Osteoblast (primary cell): ENCODE measurements around the gene SDHC. TPM values are rescaled to one million over a fixed set of nuclear protein-coding genes. Genes with fewer than 3 reads are reported as not detected.
"Not testable (repeated sequence)": the region's sequence is repeated elsewhere in the genome, so short reads cannot be mapped to it uniquely, and the experiment has no call there.

Experiments used
- DNase-seq: peaks from one replicate; pipeline ENCODE4 v3.0.0; 2011; ENCODE audit warnings: low spot score, mixed read lengths; ENCODE audit not compliant: insufficient read length; ENCODE audit errors: missing footprints
- H2AFZ ChIP-seq: 2 replicates; pipeline ENCODE4 v1.6.0; 2011; ENCODE audit warnings: mild to moderate bottlenecking, low read length
- H3K27ac ChIP-seq: 2 replicates; pipeline ENCODE4 v1.5.1; 2011; ENCODE audit warnings: mild to moderate bottlenecking, low read depth, low read length, moderate library complexity
- H3K27me3 ChIP-seq: 2 replicates; pipeline ENCODE4 v1.6.0; 2012; ENCODE audit warnings: mild to moderate bottlenecking, control low read depth, inconsistent platforms, low read length, moderate library complexity; ENCODE audit not compliant: insufficient read depth
- H3K36me3 ChIP-seq: 2 replicates; pipeline ENCODE4 v1.5.1; 2011; ENCODE audit warnings: mild to moderate bottlenecking, low read length, control low read depth, moderate library complexity; ENCODE audit not compliant: insufficient read depth
- H3K4me1 ChIP-seq: 2 replicates; pipeline ENCODE4 v1.5.1; 2011; ENCODE audit warnings: mild to moderate bottlenecking, low read length, control low read depth, moderate library complexity; ENCODE audit not compliant: insufficient read depth
- H3K4me2 ChIP-seq: 2 replicates; pipeline ENCODE4 v1.6.0; 2011; ENCODE audit warnings: mild to moderate bottlenecking, low read length; ENCODE audit not compliant: insufficient read depth
- H3K4me3 ChIP-seq: fragments of 200-600 bp; sonication (generic); 3 replicates; pipeline ENCODE4 v1.5.1; 2012; ENCODE audit warnings: mild to moderate bottlenecking, low read length, inconsistent platforms; ENCODE audit not compliant: insufficient read depth
- H3K79me2 ChIP-seq: 2 replicates; pipeline ENCODE4 v1.6.0; 2012; ENCODE audit warnings: mild to moderate bottlenecking, low read length, control low read depth, inconsistent platforms; ENCODE audit not compliant: insufficient read depth
- H3K9me3 ChIP-seq: 2 replicates; pipeline ENCODE4 v1.5.1; 2011; ENCODE audit warnings: low read depth, low read length, control low read depth
- H4K20me1 ChIP-seq: 2 replicates; pipeline ENCODE4 v1.6.0; 2012; ENCODE audit warnings: mild to moderate bottlenecking, low read length, control low read depth; ENCODE audit not compliant: insufficient read depth
- total RNA-seq: library from RNA; depleted of rRNA; stranded (reverse); fragments of >200 nt; gene quantifications from 2 replicates; pipeline ENCODE4 v1.2.3, GENCODE V29; 2012
- TF ChIP-seq, protein P1 (sequence below): IDR thresholded peaks from 2 replicates; pipeline ENCODE4 v1.5.1; 2011; ENCODE audit warnings: mild to moderate bottlenecking, low read depth, low read length, moderate library complexity; ENCODE audit errors: extremely low read depth

The SDHC gene
- total RNA-seq, 1 donor = 20.3 TPM

GRCh38 chr1:161393151-161393550 is 79.0 kb downstream of the SDHC start:
- no peak overlapping the region for H3K4me2 ChIP-seq
- DNase-seq = no peak
- no peaks in the 10 kb centered on the region for H3K27me3 ChIP-seq
- no peak overlapping the region for H3K27ac ChIP-seq
- H3K4me1 ChIP-seq = peaks cover 5% of the 10 kb centered on the region
- H3K9me3 ChIP-seq = no peaks in the 10 kb centered on the region
- H3K79me2 ChIP-seq = no peaks in the 10 kb centered on the region
- TF ChIP-seq, protein P1, sequence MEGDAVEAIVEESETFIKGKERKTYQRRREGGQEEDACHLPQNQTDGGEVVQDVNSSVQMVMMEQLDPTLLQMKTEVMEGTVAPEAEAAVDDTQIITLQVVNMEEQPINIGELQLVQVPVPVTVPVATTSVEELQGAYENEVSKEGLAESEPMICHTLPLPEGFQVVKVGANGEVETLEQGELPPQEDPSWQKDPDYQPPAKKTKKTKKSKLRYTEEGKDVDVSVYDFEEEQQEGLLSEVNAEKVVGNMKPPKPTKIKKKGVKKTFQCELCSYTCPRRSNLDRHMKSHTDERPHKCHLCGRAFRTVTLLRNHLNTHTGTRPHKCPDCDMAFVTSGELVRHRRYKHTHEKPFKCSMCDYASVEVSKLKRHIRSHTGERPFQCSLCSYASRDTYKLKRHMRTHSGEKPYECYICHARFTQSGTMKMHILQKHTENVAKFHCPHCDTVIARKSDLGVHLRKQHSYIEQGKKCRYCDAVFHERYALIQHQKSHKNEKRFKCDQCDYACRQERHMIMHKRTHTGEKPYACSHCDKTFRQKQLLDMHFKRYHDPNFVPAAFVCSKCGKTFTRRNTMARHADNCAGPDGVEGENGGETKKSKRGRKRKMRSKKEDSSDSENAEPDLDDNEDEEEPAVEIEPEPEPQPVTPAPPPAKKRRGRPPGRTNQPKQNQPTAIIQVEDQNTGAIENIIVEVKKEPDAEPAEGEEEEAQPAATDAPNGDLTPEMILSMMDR = no peak
- no peak overlapping the region for H3K4me3 ChIP-seq
- H4K20me1 ChIP-seq = no peaks in the 10 kb centered on the region
- H2AFZ ChIP-seq = no peak overlapping the region
- H3K36me3 ChIP-seq = no peaks in the 10 kb centered on the region

DNA sequence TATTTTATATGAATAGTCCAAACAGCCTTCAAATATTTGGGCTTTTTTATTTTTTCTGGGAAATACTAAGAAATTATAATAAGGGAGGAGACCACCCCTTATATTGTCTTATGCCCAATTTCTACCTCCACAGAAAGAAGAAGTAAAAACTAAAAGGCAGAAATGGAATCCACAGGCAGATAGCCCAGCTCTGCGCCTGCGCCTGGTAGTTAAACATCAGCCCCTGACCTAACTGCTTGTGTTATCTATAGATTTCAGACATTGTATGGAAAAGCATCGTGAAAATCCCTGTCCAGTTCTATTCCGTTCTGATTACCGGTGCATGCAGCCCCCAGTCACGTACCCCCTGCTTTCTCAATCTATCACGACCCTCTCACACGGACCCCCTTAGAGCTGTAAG is 82.9 kb downstream of the SDHC start:
- not testable (repeated sequence) for H3K9me3 ChIP-seq, H3K36me3 ChIP-seq, DNase-seq, H4K20me1 ChIP-seq, H3K79me2 ChIP-seq, H3K4me2 ChIP-seq, H3K4me3 ChIP-seq, H2AFZ ChIP-seq, H3K27ac ChIP-seq, H3K27me3 ChIP-seq, H3K4me1 ChIP-seq

DNA sequence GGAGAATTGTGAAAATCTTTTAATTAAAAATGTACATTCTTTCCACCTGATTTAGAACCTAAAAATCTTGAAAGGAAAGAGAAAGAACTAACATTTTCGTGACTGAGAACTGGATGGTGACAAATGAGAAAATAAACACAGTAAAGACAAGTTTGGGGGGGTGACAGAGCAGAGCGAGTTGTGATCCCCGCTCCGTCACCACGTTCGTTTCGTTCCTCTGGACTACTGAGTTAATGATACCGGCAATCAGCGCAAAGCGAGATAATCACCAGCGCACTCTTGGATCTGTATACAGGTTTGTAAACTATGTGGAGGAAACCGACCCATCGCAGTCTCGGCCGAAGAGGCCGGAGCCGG is 84.7 kb downstream of the SDHC start:
- no peak for DNase-seq
- Histone ChIP-seq H3K27ac (peak overlapping the region; percentile 99), H3K79me2 (no peaks in the 10 kb centered on the region), H3K4me3 (peak overlapping the region; percentile 89), H4K20me1 (no peaks in the 10 kb centered on the region), H2AFZ (peak overlapping the region; percentile 96), H3K9me3 (no peaks in the 10 kb centered on the region), H3K4me1 (peaks cover 8% of the 10 kb centered on the region), H3K36me3 (no peaks in the 10 kb centered on the region), H3K4me2 (peak overlapping the region; percentile 78), H3K27me3 (no peaks in the 10 kb centered on the region)
- TF ChIP-seq, protein P1 = no peak

- peak; percentile 93 for DNase-seq
- H3K4me2 ChIP-seq = peak overlapping the region; percentile 78
- H3K4me1 ChIP-seq = peaks cover 8% of the 10 kb centered on the region
- peak overlapping the region; percentile 99 for H3K27ac ChIP-seq
- H3K27me3 ChIP-seq = no peaks in the 10 kb centered on the region
- TF ChIP-seq, protein P1 = peak; percentile 38
- H4K20me1 ChIP-seq = no peaks in the 10 kb centered on the region
- no peaks in the 10 kb centered on the region for H3K79me2 ChIP-seq
- H3K4me3 ChIP-seq = peak overlapping the region; percentile 89
- no peaks in the 10 kb centered on the region for H3K36me3 ChIP-seq
- H2AFZ ChIP-seq = peak overlapping the region; percentile 96
- no peaks in the 10 kb centered on the region for H3K9me3 ChIP-seq
Observed at GRCh38 chr1:161399257-161399998, 85.2 kb downstream of the SDHC start.
